Cardiac muscle cell (in vitro differentiated cells and primary cell): Measurements from ENCODE around the gene BCL11A. TPM values are rescaled to one million over a fixed set of nuclear protein-coding genes. Genes with fewer than 3 reads are reported as not detected.

Experiments used
- DNase-seq, 2 donors: peaks; one replicate each; pipeline versions ENCODE4 v3.0.0 to v3.0.0-alpha.2; 2010 to 2017; ENCODE audit warnings: low read depth in 1 of 2, low spot score in 1 of 2
- H3K27ac ChIP-seq: fragments of 200-600 bp; sonication (generic); 2 replicates; pipeline ENCODE4 v1.5.1; 2016
- H3K27me3 ChIP-seq: fragments of 200-600 bp; sonication (generic); 2 replicates; pipeline ENCODE4 v1.6.0; 2016; ENCODE audit warnings: control low read depth
- H3K36me3 ChIP-seq: fragments of 200-600 bp; sonication (generic); 2 replicates; pipeline ENCODE4 v1.5.1; 2016; ENCODE audit warnings: control low read depth
- H3K4me1 ChIP-seq: fragments of 200-600 bp; sonication (generic); 2 replicates; pipeline ENCODE4 v1.8.1; 2017; ENCODE audit warnings: low read depth, mild to moderate bottlenecking, mixed run types
- H3K4me3 ChIP-seq: fragments of 200-600 bp; sonication (generic); 2 replicates; pipeline ENCODE4 v1.5.1; 2016; ENCODE audit warnings: mild to moderate bottlenecking
- H3K9me3 ChIP-seq: fragments of 200-600 bp; sonication (generic); 2 replicates; pipeline ENCODE4 v1.5.1; 2017; ENCODE audit warnings: low read depth, mild to moderate bottlenecking, control low read depth
- CTCF ChIP-seq: IDR thresholded peaks from 2 replicates; pipeline ENCODE4 v1.5.1; 2012; ENCODE audit warnings: low read depth, mild to moderate bottlenecking, low read length
- polyA plus RNA-seq: library from polyadenylated mRNA; unstranded; fragments of >200 nt; fragmentation: Nextera tagmentation; extraction: Ambion mirVana; gene quantifications from 2 replicates; pipeline ENCODE4 v1.2.1, GENCODE V29; 2016
- total RNA-seq: library from RNA; depleted of rRNA; stranded (reverse); fragments of >200 nt; gene quantifications from 2 replicates; pipeline ENCODE4 v1.2.3, GENCODE V29; 2016

Gene BCL11A
- total and polyA plus RNA-seq, 2 experiments from 2014 or later = 15.7 to 19.8 TPM

DNA sequence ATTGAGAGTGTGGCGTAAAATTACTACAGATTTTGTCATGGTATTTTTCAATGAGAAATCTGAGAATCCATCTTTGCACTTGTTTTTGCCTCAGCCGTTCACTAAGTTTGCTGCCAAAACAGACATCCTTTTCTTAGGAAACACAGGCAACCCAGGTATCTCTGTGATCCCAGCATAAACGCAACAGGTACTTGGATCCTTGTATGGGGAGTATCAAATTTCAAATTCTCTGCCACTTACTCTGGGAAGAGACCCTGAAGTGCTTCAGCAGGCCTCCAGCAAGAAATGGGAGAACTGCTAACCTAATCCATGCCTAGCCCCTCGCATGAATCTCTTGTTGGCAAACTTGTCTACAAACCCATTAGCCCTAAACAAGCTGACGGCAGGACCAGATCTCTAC lies 83.1 kb downstream of the BCL11A start:
- Histone ChIP-seq H3K9me3 (no peaks in the 10 kb centered on the region), H3K27ac (no peak overlapping the region), H3K4me1 (peaks cover 11% of the 10 kb centered on the region), H3K27me3 (no peaks in the 10 kb centered on the region), H3K36me3 (no peaks in the 10 kb centered on the region), H3K4me3 (no peak overlapping the region)
- DNase-seq = peak in 1 of 2 donors; percentile 33
- no peak for TF ChIP-seq CTCF

- H3K4me1 ChIP-seq = peaks cover 11% of the 10 kb centered on the region
- no peaks in the 10 kb centered on the region for H3K36me3 ChIP-seq
- H3K4me3 ChIP-seq = no peak overlapping the region
- H3K9me3 ChIP-seq = no peaks in the 10 kb centered on the region
- DNase-seq = peak in 1 of 2 donors; percentile 14
- no peak for TF ChIP-seq CTCF
- H3K27me3 ChIP-seq = no peaks in the 10 kb centered on the region
- no peak overlapping the region for H3K27ac ChIP-seq
Measured at GRCh38 chr2:60469536-60470317, 83.7 kb downstream of the BCL11A start.

DNA sequence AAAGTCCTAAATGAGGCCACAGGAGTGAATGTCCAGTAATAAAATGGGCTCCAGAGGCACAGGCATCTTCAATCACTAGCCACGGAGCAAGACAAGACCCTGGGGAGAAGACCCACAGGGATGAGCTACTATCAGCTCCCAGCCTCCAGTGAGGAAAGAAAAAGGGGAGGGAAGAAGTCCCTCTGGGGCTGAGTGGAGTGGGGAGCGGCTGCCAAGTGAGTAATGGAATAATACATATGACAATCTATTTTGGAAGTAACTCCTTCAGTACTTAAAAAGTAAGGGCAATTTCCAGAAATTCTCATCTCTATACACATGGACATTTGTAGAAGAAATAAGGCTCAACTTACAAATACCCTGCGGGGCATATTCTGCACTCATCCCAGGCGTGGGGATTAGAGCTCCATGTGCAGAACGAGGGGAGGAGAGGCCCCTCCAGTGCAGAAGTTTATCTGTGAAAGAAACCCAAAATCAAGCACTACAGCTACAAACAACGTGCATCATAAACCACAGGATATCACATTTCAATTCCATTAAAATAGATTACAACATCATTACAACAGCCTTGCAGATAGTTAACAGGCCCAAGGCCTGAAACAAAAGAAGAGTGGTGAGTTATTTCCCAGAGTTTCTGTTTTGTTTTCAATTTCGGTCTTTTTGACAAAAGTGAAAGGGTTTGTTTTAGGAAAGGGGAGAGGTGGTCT lies 84.9 kb downstream of the BCL11A start:
- H3K4me3 ChIP-seq = no peak overlapping the region
- TF ChIP-seq CTCF = no peak
- no peaks in the 10 kb centered on the region for H3K9me3 ChIP-seq
- peak in 1 of 2 donors; percentile 76 for DNase-seq
- no peaks in the 10 kb centered on the region for H3K36me3 ChIP-seq
- peaks cover 11% of the 10 kb centered on the region for H3K4me1 ChIP-seq
- H3K27ac ChIP-seq = no peak overlapping the region
- no peaks in the 10 kb centered on the region for H3K27me3 ChIP-seq

DNA sequence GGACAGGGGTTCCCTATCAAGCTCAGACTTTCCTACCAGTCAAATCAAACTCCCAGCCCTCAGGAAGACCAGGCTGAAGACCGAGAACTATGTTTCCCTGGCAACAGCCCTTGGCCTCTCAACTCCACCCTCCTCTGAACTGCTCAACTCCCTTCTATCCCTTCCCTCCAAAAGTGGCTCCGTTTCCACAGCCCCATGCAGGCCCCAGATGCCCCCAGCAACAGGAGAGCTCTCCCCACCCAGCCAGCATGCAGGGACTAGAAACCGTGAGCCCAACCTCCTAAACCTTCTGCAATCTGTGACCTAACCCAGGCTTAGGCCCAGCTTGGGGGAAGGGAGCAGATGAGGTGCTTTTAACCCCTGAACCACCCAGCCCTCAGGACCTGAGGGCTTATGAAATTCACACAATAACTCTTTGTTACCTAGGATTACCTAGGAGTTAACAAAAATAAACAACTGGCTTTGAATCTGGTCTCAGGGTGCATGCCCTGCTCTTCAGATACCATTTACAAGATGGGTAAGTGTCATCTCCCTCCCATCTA lies 87.2 kb downstream of the BCL11A start:
- Histone ChIP-seq H3K4me1 (peaks cover 15% of the 10 kb centered on the region), H3K4me3 (no peak overlapping the region), H3K36me3 (no peaks in the 10 kb centered on the region), H3K27me3 (no peaks in the 10 kb centered on the region), H3K27ac (no peak overlapping the region), H3K9me3 (no peaks in the 10 kb centered on the region)
- DNase-seq = no peak
- TF ChIP-seq CTCF = no peak

GRCh38 chr2:60465736-60466135 lies 87.7 kb downstream of the BCL11A start:
- TF ChIP-seq CTCF = no peak
- H3K27ac ChIP-seq = no peak overlapping the region
- DNase-seq = no peak

More at GRCh38 chr2:60465736-60466135, 87.7 kb downstream of the BCL11A start:
- no peaks in the 10 kb centered on the region for H3K36me3 ChIP-seq
- no peak overlapping the region for H3K4me3 ChIP-seq
- no peaks in the 10 kb centered on the region for H3K9me3 ChIP-seq
- peaks cover 12% of the 10 kb centered on the region for H3K4me1 ChIP-seq
- no peaks in the 10 kb centered on the region for H3K27me3 ChIP-seq
